Measurements from ENCODE around the gene RABGEF1. TPM values are rescaled to one million over a fixed set of nuclear protein-coding genes. Genes with fewer than 3 reads are reported as not detected.
"Not testable (repeated sequence)": the region's sequence is repeated elsewhere in the genome, so short reads cannot be mapped to it uniquely, and the experiment has no call there.

Gene RABGEF1
- total RNA-seq, 1 donor from 2014 or later, result 33.2 TPM

- H3K4me1 ChIP-seq (ENCODE audit: insufficient read depth, low read length), result peaks cover 12% of the 10 kb centered on the region
- DNase-seq (ENCODE audit: low read depth) (peak; percentile 91), FAIRE-seq (no peak)
- no peaks in the 10 kb centered on the region for H3K79me2 ChIP-seq (ENCODE audit: insufficient read depth, low read length)
- H4K20me1 ChIP-seq (ENCODE audit: insufficient read depth, low read length), result no peaks in the 10 kb centered on the region
- H3K4me3 ChIP-seq (ENCODE audit: insufficient read depth, low read depth, low read length), result peak overlapping the region; percentile 77
- Mint-ChIP-seq H3K9me3 (ENCODE audit: unreplicated experiment) (no peaks in the 10 kb centered on the region), H3K4me3 (ENCODE audit: unreplicated experiment) (peak overlapping the region; percentile 93), H3K27ac (ENCODE audit: unreplicated experiment) (peak overlapping the region; percentile 100), H3K27me3 (ENCODE audit: low read depth, unreplicated experiment) (no peaks in the 10 kb centered on the region), H3K4me1 (ENCODE audit: low read depth, unreplicated experiment) (peaks cover 14% of the 10 kb centered on the region), H3K36me3 (ENCODE audit: low read depth, unreplicated experiment) (no peaks in the 10 kb centered on the region)
- H3K9me3 ChIP-seq (ENCODE audit: insufficient read depth, low read depth, low read length), result no peaks in the 10 kb centered on the region
- peak overlapping the region; percentile 91 for H3K4me2 ChIP-seq (ENCODE audit: low read length)
- H3K27me3 ChIP-seq (ENCODE audit: insufficient read depth, low read length), result no peaks in the 10 kb centered on the region
- TF ChIP-seq CTCF (IDR thresholded peaks at IDR 0.05; ENCODE audit: insufficient read depth, low read depth, low read length), result no peak
- TF ChIP-seq EZH2 (IDR thresholded peaks at IDR 0.05; ENCODE audit: insufficient read depth, low read length), result no peak
- peak overlapping the region; percentile 99 for H2AFZ ChIP-seq (ENCODE audit: low read depth, low read length)
- H3K27ac ChIP-seq (ENCODE audit: low read depth, low read length), result peak overlapping the region; percentile 95
- H3K36me3 ChIP-seq (ENCODE audit: insufficient read depth, low read length), result no peaks in the 10 kb centered on the region
- H3K9ac ChIP-seq (ENCODE audit: low read length), result peak overlapping the region; percentile 89
These were observed 104.2 kb downstream of the RABGEF1 start for GRCh38 chr7:66844552-66845378.

GRCh38 chr7:66845379-66846095, 105.0 kb downstream of the RABGEF1 start:
- Histone ChIP-seq H3K4me1 (ENCODE audit: insufficient read depth, low read length) (peaks cover 12% of the 10 kb centered on the region), H3K27ac (ENCODE audit: low read depth, low read length) (peak overlapping the region; percentile 95), H3K9me3 (ENCODE audit: insufficient read depth, low read depth, low read length) (no peaks in the 10 kb centered on the region), H3K27me3 (ENCODE audit: insufficient read depth, low read length) (no peaks in the 10 kb centered on the region), H3K79me2 (ENCODE audit: insufficient read depth, low read length) (no peaks in the 10 kb centered on the region), H3K36me3 (ENCODE audit: insufficient read depth, low read length) (no peaks in the 10 kb centered on the region), H2AFZ (ENCODE audit: low read depth, low read length) (peak overlapping the region; percentile 99), H3K4me2 (ENCODE audit: low read length) (peak overlapping the region; percentile 91), H3K9ac (ENCODE audit: low read length) (peak overlapping the region; percentile 89), H3K4me3 (ENCODE audit: insufficient read depth, low read depth, low read length) (peak overlapping the region; percentile 77), H4K20me1 (ENCODE audit: insufficient read depth, low read length) (no peaks in the 10 kb centered on the region)
- peaks cover 14% of the 10 kb centered on the region for H3K4me1 Mint-ChIP-seq (ENCODE audit: low read depth, unreplicated experiment)
- no peaks in the 10 kb centered on the region for H3K27me3 Mint-ChIP-seq (ENCODE audit: low read depth, unreplicated experiment)
- no peak for TF ChIP-seq CTCF (IDR thresholded peaks at IDR 0.05; ENCODE audit: insufficient read depth, low read depth, low read length)
- TF ChIP-seq EZH2 (IDR thresholded peaks at IDR 0.05; ENCODE audit: insufficient read depth, low read length), result no peak
- no peaks in the 10 kb centered on the region for H3K9me3 Mint-ChIP-seq (ENCODE audit: unreplicated experiment)
- peak overlapping the region; percentile 93 for H3K4me3 Mint-ChIP-seq (ENCODE audit: unreplicated experiment)
- DNase-seq (ENCODE audit: low read depth) (no peak), FAIRE-seq (no peak)
- H3K36me3 Mint-ChIP-seq (ENCODE audit: low read depth, unreplicated experiment), result no peaks in the 10 kb centered on the region
- peak overlapping the region; percentile 100 for H3K27ac Mint-ChIP-seq (ENCODE audit: unreplicated experiment)

GRCh38 chr7:66846096-66846445, 105.5 kb downstream of the RABGEF1 start:
- H3K4me3 ChIP-seq (ENCODE audit: insufficient read depth, low read depth, low read length); H3K9ac ChIP-seq (ENCODE audit: low read length); FAIRE-seq: not testable (repeated sequence)

GRCh38 chr7:66847523-66847855, 107.0 kb downstream of the RABGEF1 start:
- H3K27ac Mint-ChIP-seq (ENCODE audit: unreplicated experiment), result peak overlapping the region; percentile 98
- H3K27me3 ChIP-seq (ENCODE audit: insufficient read depth, low read length); H3K27ac ChIP-seq (ENCODE audit: low read depth, low read length); H3K36me3 Mint-ChIP-seq (ENCODE audit: low read depth, unreplicated experiment); H3K27me3 Mint-ChIP-seq (ENCODE audit: low read depth, unreplicated experiment); H3K9me3 Mint-ChIP-seq (ENCODE audit: unreplicated experiment); H3K9me3 ChIP-seq (ENCODE audit: insufficient read depth, low read depth, low read length); FAIRE-seq; H2AFZ ChIP-seq (ENCODE audit: low read depth, low read length); H3K36me3 ChIP-seq (ENCODE audit: insufficient read depth, low read length); H4K20me1 ChIP-seq (ENCODE audit: insufficient read depth, low read length); H3K4me2 ChIP-seq (ENCODE audit: low read length); H3K9ac ChIP-seq (ENCODE audit: low read length); H3K79me2 ChIP-seq (ENCODE audit: insufficient read depth, low read length); H3K4me3 ChIP-seq (ENCODE audit: insufficient read depth, low read depth, low read length); DNase-seq (ENCODE audit: low read depth): not testable (repeated sequence)
- peaks cover 12% of the 10 kb centered on the region for H3K4me1 ChIP-seq (ENCODE audit: insufficient read depth, low read length)
- peaks cover 14% of the 10 kb centered on the region for H3K4me1 Mint-ChIP-seq (ENCODE audit: low read depth, unreplicated experiment)
- peak overlapping the region; percentile 68 for H3K4me3 Mint-ChIP-seq (ENCODE audit: unreplicated experiment)

More at GRCh38 chr7:66846096-66846445, 105.5 kb downstream of the RABGEF1 start:
- not testable (repeated sequence) for H3K27me3 ChIP-seq (ENCODE audit: insufficient read depth, low read length); H3K9me3 Mint-ChIP-seq (ENCODE audit: unreplicated experiment); H3K27ac ChIP-seq (ENCODE audit: low read depth, low read length); H3K27me3 Mint-ChIP-seq (ENCODE audit: low read depth, unreplicated experiment); H3K9me3 ChIP-seq (ENCODE audit: insufficient read depth, low read depth, low read length); H4K20me1 ChIP-seq (ENCODE audit: insufficient read depth, low read length); H3K36me3 Mint-ChIP-seq (ENCODE audit: low read depth, unreplicated experiment); H3K36me3 ChIP-seq (ENCODE audit: insufficient read depth, low read length); H2AFZ ChIP-seq (ENCODE audit: low read depth, low read length); H3K79me2 ChIP-seq (ENCODE audit: insufficient read depth, low read length); DNase-seq (ENCODE audit: low read depth)
- Mint-ChIP-seq H3K4me3 (ENCODE audit: unreplicated experiment) (peak overlapping the region; percentile 93), H3K4me1 (ENCODE audit: low read depth, unreplicated experiment) (peaks cover 14% of the 10 kb centered on the region), H3K27ac (ENCODE audit: unreplicated experiment) (peak overlapping the region; percentile 100)
- Histone ChIP-seq H3K4me1 (ENCODE audit: insufficient read depth, low read length) (peaks cover 12% of the 10 kb centered on the region), H3K4me2 (ENCODE audit: low read length) (peak overlapping the region; percentile 91)

Data from astrocyte (in vitro differentiated cells and primary cell).